Caco-2 (cell line): Measurements from ENCODE around the gene AVPI1. TPM values are rescaled to one million over a fixed set of nuclear protein-coding genes. Genes with fewer than 3 reads are reported as not detected.

Experiments used
- BruUV-seq: library from RNA; stranded (reverse); fragments of 400-500 nt; replicated peaks from 2 replicates; lab custom pipeline; 2021; lab: Mats Ljungman, UMichigan
- CTCF ChIA-PET: fragments of 300-600 bp; sonication (Branson Sonifier 250); formaldehyde crosslinking; loops from one replicate; lab custom pipeline; 2022; ENCODE audit warnings: antibody characterized with exemption; lab: Charles Lee
- POLR2A ChIA-PET: fragments of 300-600 bp; sonication (Branson Sonifier 250); formaldehyde crosslinking; loops from one replicate; lab custom pipeline; 2022; ENCODE audit warnings: antibody characterized with exemption; lab: Charles Lee
- DNase-seq, 2 experiments: peaks; one replicate each; pipeline versions ENCODE4 v3.0.0 to v3.0.0-alpha.2; 2020 to 2022
- H3K27me3 ChIP-seq: replicated peaks from 2 replicates; pipeline ENCODE4 v1.6.0; 2011; ENCODE audit warnings: low read length; ENCODE audit not compliant: control insufficient read depth, insufficient read depth
- H3K36me3 ChIP-seq: 2 replicates; pipeline ENCODE4 v1.5.1; 2011; ENCODE audit warnings: low read length; ENCODE audit not compliant: control insufficient read depth, insufficient read depth
- H3K4me1 ChIP-seq: fragments of 250-450 bp; sonication (Bioruptor Pico); 2 replicates; pipeline ENCODE4 v1.5.1; 2020; ENCODE audit warnings: mild to moderate bottlenecking
- H3K4me3 ChIP-seq: 2 replicates; pipeline ENCODE4 v1.5.1; 2011; ENCODE audit warnings: low read depth, mild to moderate bottlenecking, control low read depth, low read length
- H3K9me3 ChIP-seq: fragments of 250-450 bp; sonication (Bioruptor Pico); 2 replicates; pipeline ENCODE4 v1.5.1; 2020; ENCODE audit warnings: mild to moderate bottlenecking, moderate library complexity
- H3K27ac Mint-ChIP-seq: one replicate; pipeline ENCODE4 v1.8.0; 2022; ENCODE audit warnings: mixed read lengths; ENCODE audit not compliant: unreplicated experiment
- H3K27me3 Mint-ChIP-seq: one replicate; pipeline ENCODE4 v1.8.0; 2022; ENCODE audit warnings: mixed read lengths; ENCODE audit not compliant: insufficient read depth, unreplicated experiment
- H3K36me3 Mint-ChIP-seq: one replicate; pipeline ENCODE4 v1.8.0; 2022; ENCODE audit warnings: mild to moderate bottlenecking, mixed read lengths; ENCODE audit not compliant: insufficient read depth, unreplicated experiment
- H3K4me1 Mint-ChIP-seq: one replicate; pipeline ENCODE4 v1.8.0; 2022; ENCODE audit warnings: low read depth, mixed read lengths; ENCODE audit not compliant: unreplicated experiment
- H3K4me3 Mint-ChIP-seq: one replicate; pipeline ENCODE4 v1.8.0; 2022; ENCODE audit warnings: mild to moderate bottlenecking, moderate library complexity, mixed read lengths; ENCODE audit not compliant: unreplicated experiment
- H3K9me3 Mint-ChIP-seq: one replicate; pipeline ENCODE4 v1.8.0; 2022; ENCODE audit warnings: mixed read lengths; ENCODE audit not compliant: unreplicated experiment
- intact Hi-C: fragments of 100-400 bp; cut with micrococcal nuclease; formaldehyde crosslinking; loops from one replicate; pipeline ENCODE4 v1.10.0; 2022; ENCODE audit not compliant: unreplicated experiment
- total RNA-seq: library from RNA; stranded (reverse); gene quantifications from 2 replicates; pipeline ENCODE4 v1.2.3, GENCODE V29; 2022
- TF ChIP-seq, protein P1 (sequence below), 2 experiments: fragments of 200-600 bp in 1 of 2; IDR thresholded peaks; 1 replicate in 1 of 2; 2 replicates in 1 of 2; pipeline versions ENCODE4 v1.5.1 to v1.8.0; 2011 to 2022; ENCODE audit warnings: antibody characterized with exemption in 1 of 2, control low read depth in 1 of 2, inconsistent platforms in 1 of 2, low read depth in 1 of 2, low read length in 1 of 2, mild to moderate bottlenecking in 1 of 2, moderate library complexity in 1 of 2; ENCODE audit not compliant: insufficient read depth in 1 of 2, severe bottlenecking in 1 of 2, unreplicated experiment in 1 of 2

The AVPI1 gene
- total RNA-seq, 1 experiment from 2014 or later, result 17.1 TPM

DNA sequence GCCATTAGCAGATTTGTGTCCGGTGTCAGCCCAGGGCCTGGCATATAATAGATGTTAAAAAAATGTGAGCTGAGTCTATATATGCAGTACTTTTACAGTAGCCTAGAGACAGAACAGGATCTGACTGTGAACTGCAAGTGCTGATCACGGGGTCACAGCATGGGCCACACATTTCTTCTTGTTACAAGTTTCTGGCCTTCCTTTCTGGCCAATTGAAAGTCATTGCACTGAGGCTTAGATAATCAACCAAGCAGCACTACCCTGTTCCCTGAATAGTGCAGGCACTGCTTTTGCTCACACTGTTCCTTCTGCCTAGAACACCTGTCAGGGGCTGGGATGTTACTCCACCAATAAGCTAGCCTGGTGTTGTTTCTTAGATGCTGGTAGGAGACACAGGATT, 21.1 kb upstream of the AVPI1 start:
- peaks cover 4% of the 10 kb centered on the region for H3K36me3 Mint-ChIP-seq
- intact Hi-C loops, result no loop called here
- peaks cover 16% of the 10 kb centered on the region; the same call in 1 of the 2 replicates for H3K4me1 ChIP-seq
- H3K4me3 ChIP-seq, result no peak overlapping the region
- no peaks in the 10 kb centered on the region for H3K27me3 Mint-ChIP-seq
- H3K27me3 ChIP-seq, result no peaks in the 10 kb centered on the region
- H3K9me3 ChIP-seq, result no peaks in the 10 kb centered on the region
- no peak overlapping the region for H3K4me3 Mint-ChIP-seq
- no peaks in the 10 kb centered on the region for H3K9me3 Mint-ChIP-seq
- DNase-seq, result no peak
- H3K4me1 Mint-ChIP-seq, result peaks cover 17% of the 10 kb centered on the region
- H3K27ac Mint-ChIP-seq, result no peak overlapping the region
- ChIA-PET POLR2A (no interaction called here), CTCF (interaction anchor here (0.5 kb wide), 1 partner anchor 37 kb away, joined by 3 read pairs; no protein-coding TSS in a partner anchor)
- no TSS peak for BruUV-seq
- no peaks in the 10 kb centered on the region for H3K36me3 ChIP-seq
- TF ChIP-seq, protein P1, sequence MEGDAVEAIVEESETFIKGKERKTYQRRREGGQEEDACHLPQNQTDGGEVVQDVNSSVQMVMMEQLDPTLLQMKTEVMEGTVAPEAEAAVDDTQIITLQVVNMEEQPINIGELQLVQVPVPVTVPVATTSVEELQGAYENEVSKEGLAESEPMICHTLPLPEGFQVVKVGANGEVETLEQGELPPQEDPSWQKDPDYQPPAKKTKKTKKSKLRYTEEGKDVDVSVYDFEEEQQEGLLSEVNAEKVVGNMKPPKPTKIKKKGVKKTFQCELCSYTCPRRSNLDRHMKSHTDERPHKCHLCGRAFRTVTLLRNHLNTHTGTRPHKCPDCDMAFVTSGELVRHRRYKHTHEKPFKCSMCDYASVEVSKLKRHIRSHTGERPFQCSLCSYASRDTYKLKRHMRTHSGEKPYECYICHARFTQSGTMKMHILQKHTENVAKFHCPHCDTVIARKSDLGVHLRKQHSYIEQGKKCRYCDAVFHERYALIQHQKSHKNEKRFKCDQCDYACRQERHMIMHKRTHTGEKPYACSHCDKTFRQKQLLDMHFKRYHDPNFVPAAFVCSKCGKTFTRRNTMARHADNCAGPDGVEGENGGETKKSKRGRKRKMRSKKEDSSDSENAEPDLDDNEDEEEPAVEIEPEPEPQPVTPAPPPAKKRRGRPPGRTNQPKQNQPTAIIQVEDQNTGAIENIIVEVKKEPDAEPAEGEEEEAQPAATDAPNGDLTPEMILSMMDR (IDR thresholded peaks at IDR 0.05; ENCODE audit: insufficient read depth in 1 of 2, low read depth in 1 of 2, low read length in 1 of 2, severe bottlenecking in 1 of 2, unreplicated experiment in 1 of 2), result no peak

- H3K36me3 ChIP-seq, result no peaks in the 10 kb centered on the region
- TF ChIP-seq, protein P1 (IDR thresholded peaks at IDR 0.05; ENCODE audit: insufficient read depth in 1 of 2, low read depth in 1 of 2, low read length in 1 of 2, severe bottlenecking in 1 of 2, unreplicated experiment in 1 of 2), result no peak
- CTCF ChIA-PET, result no interaction called here
- POLR2A ChIA-PET, result interaction anchor here (0.6 kb wide), 1 partner anchor 474 kb away, joined by 3 read pairs; no protein-coding TSS in a partner anchor
- H3K27me3 ChIP-seq, result no peaks in the 10 kb centered on the region
- no peaks in the 10 kb centered on the region for H3K27me3 Mint-ChIP-seq
- no TSS peak for BruUV-seq
- H3K4me3 Mint-ChIP-seq, result no peak overlapping the region
- no peak for DNase-seq
- H3K9me3 ChIP-seq, result no peaks in the 10 kb centered on the region
- no peaks in the 10 kb centered on the region for H3K36me3 Mint-ChIP-seq
- peaks cover 11% of the 10 kb centered on the region for H3K4me1 Mint-ChIP-seq
- intact Hi-C loops, result no loop called here
- H3K9me3 Mint-ChIP-seq, result no peaks in the 10 kb centered on the region
- peaks cover 11% of the 10 kb centered on the region; the same call in 1 of the 2 replicates for H3K4me1 ChIP-seq
- H3K4me3 ChIP-seq, result no peak overlapping the region
- no peak overlapping the region for H3K27ac Mint-ChIP-seq
Measured at GRCh38 chr10:97707134-97707861, 20.3 kb upstream of the AVPI1 start.

GRCh38 chr10:97705006-97705670, 18.1 kb upstream of the AVPI1 start:
- Histone ChIP-seq H3K4me1 (peaks cover 15% of the 10 kb centered on the region), H3K27me3 (no peaks in the 10 kb centered on the region), H3K9me3 (no peaks in the 10 kb centered on the region), H3K36me3 (no peaks in the 10 kb centered on the region), H3K4me3 (no peak overlapping the region)
- H3K36me3 Mint-ChIP-seq, result no peaks in the 10 kb centered on the region
- DNase-seq, result no peak
- ChIA-PET POLR2A (interaction anchor here (1.0 kb wide), 1 partner anchor 18 kb away, joined by 5 read pairs; the partner anchor contains the start of gene AVPI1), CTCF (interaction anchor here (0.7 to 1.9 kb wide), 3 partner anchors 28 to 1903 kb away, joined by 3 to 5 read pairs (median 3); partner anchors contain the start of gene ZFYVE27)
- no peak overlapping the region for H3K27ac Mint-ChIP-seq
- TF ChIP-seq, protein P1 (IDR thresholded peaks at IDR 0.05; ENCODE audit: insufficient read depth in 1 of 2, low read depth in 1 of 2, low read length in 1 of 2, severe bottlenecking in 1 of 2, unreplicated experiment in 1 of 2), result no peak
- H3K9me3 Mint-ChIP-seq, result no peaks in the 10 kb centered on the region
- BruUV-seq, result no TSS peak
- no peak overlapping the region for H3K4me3 Mint-ChIP-seq
- no peaks in the 10 kb centered on the region for H3K27me3 Mint-ChIP-seq
- intact Hi-C loops, result no loop called here
- H3K4me1 Mint-ChIP-seq, result peaks cover 11% of the 10 kb centered on the region
